GM19372 (cell line): Measurements from ENCODE around the gene TSSK2.
"Not testable (repeated sequence)": the region's sequence is repeated elsewhere in the genome, so short reads cannot be mapped to it uniquely, and the experiment has no call there.

Experiments used
- ATAC-seq: cut with Tn5 transposase; IDR thresholded peaks from one replicate; pipeline ENCODE4 v1.9.1; 2021; ENCODE audit warnings: mild to moderate bottlenecking, low read depth, moderate library complexity; ENCODE audit not compliant: unreplicated experiment

TSSK2 gene

DNA sequence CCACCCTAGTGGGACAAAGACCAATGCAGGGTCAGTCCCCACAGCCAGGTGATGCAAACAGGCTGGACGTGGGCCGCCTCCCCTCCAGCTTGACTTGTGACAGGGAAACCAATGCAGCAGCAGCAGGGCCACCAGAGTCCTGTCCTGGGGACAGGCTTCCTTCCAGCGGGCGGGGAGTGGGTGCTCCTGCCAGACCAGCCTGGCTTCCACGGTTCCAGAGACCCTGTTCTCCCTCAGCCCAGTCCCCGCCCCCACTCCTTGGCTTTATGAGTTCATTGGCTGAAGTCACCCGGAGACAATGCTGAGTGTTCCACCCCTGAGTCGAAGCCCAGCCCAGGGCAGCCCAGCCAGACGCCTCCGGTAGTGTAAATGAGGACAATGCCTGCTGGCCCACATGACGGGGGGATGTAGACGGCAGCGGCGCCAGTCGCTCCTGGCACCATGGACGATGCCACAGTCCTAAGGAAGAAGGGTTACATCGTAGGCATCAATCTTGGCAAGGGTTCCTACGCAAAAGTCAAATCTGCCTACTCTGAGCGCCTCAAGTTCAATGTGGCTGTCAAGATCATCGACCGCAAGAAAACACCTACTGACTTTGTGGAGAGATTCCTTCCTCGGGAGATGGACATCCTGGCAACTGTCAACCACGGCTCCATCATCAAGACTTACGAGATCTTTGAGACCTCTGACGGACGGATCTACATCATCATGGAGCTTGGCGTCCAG, at the start of gene TSSK2:
TSSK2 (plus strand) TSS at position 350 of the 726 bp plus-strand sequence; CDS start at position 442, 92 bp downstream.
- no peak for ATAC-seq

DNA sequence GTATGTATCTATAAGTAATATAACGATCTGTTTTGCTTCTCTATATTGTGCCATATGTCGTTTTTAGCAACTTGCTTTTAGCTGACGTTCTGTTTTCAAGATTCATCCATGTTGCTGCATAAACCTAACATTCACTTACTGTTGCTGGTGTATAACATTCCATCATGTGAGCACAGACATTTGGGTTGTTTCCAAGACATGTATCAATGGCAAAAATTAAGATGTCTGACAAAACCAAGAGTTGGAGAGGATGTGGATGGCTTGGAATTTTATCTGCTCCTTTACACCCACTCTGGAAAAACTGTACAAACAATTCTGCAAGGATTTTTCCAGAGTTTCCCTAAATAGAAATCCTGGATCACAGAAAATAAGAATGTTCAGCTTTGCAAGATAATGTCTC, 49.8 kb upstream of the TSSK2 start:
- ATAC-seq: no peak

DNA sequence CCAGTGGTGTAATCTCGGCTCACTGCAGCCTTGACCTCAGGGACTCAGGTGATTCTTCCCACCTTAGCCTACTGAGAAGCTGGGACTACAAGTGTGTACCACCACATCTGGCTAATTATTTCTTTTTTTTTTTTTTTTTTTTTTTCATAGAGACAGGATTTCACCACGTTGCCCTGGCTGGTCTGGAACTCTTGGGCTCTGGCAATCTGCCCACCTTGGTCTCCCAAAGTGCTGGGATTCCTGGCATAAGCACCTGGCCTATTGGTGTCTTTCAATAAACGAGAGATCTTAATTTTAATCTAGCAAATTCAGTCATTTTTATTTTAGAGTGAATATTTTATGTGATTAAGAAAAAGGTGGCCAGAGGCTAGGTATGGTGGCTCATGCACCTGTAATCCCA, 49.0 kb upstream of the TSSK2 start:
- no peak for ATAC-seq

DNA sequence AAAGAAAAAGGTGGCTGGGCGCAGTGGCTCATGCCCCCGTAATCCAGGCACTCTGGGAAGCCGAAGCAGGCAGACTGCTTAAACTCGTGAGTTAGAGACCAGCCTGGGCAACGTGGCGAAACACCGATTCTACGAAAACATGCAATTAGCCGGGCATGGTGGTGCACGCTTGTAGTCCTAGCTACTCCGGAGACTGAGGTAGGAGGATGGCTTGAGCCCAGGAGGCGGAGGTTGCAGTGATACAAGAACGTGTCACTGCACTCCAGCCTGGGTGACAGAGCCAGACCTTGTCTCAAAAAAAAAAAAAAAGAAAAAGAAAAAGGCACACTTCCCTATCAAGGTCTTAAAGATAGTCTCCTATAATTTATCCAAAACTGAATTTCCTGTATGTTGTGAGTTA, 48.3 kb upstream of the TSSK2 start:
- ATAC-seq: no peak

DNA sequence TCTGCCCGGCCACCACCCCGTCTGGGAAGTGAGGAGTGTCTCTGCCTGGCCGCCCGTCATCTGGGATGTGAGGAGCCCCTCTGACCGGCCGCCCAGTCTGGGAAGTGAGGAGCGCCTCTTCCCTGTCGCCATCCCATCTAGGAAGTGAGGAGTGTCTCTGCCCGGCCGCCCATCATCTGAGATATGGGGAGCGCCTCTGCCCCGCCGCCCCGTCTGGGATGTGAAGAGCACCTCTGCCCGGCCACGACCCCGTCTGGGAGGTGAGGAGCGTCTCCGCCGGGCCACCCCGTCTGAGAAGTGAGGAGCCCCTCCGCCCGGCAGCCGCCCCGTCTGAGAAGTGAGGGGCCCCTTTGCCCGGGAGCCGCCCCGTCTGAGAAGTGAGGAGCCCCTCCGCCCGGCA, 47.0 kb upstream of the TSSK2 start:
- not testable (repeated sequence) for ATAC-seq

DNA sequence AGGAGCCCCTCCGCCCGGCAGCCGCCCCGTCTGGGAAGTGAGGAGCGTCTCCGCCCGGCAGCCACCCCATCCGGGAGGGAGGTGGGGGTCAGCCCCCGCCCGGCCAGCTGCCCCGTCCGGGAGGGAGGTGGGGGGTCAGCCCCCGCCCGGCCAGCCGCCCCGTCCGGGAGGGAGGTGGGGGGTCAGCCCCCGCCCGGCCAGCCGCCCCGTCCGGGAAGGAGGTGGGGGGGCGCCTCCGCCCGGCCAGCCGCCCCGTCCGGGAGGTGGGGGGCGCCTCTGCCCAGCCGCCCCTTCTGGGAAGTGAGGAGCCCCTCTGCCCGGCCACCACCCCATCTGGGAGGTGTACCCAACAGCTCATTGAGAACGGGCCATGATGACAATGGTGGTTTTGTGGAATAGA, 46.5 kb upstream of the TSSK2 start:
- ATAC-seq: not testable (repeated sequence)

DNA sequence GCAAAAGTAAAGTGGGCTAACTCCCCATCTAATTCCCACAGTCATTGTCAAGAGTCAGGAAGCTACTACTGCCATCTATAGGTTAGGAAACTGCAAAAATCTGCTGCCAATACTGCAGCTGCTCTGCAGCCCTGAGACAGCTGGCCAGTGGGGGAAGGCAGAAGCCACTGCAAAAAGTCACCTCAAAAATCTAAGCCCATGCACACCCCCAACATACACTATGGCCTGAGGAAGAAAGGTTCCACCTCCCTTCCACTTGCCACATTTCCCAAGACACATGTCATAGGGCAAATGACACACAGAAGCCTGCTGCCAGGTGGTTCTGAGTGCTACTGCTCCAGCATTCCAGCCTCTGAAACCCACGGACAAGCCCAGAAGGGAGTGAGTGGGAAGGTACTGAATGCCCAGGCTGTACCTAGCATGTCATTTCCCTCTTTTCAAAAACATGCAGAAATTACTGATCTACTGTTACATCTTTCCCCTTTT, 45.8 kb upstream of the TSSK2 start:
- ATAC-seq: no peak

DNA sequence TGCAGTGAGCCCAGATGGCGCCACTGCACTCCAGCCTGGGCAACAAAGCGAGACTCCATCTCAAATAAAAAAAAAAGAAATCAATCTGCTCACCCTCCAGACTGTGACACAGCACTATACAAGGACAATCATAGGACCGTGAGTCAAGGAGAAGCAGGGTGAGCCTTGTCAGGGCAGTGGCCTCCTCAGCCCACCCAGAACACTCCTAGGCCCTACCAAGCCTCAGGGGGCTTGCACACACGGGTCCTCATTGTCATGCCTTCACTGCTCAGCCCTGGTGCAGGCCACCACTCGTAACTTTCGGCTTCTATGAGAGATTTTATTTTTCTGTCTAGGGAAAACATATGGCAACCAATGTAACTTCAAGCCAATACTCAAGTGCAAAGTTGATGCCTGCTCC, 44.7 kb upstream of the TSSK2 start:
- no peak for ATAC-seq

DNA sequence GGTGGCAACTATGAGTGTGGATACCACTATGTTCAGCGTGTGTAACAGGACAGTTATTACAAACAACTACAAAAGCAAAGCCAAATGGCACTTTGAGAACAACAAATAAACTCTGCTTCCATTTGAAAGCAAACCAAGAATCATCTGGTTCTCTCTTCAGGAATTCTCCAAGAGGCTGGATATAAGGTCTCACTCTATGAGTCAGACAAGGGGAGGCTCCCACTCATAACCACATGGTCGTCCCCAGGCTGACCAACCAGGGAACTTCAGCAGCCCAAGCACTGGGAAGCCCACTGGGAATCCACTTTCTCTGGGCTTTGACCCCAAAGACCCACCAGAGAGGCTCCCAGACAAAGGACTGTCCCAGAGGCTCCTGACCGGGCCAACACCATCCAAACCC, 44.2 kb upstream of the TSSK2 start:
- no peak for ATAC-seq

DNA sequence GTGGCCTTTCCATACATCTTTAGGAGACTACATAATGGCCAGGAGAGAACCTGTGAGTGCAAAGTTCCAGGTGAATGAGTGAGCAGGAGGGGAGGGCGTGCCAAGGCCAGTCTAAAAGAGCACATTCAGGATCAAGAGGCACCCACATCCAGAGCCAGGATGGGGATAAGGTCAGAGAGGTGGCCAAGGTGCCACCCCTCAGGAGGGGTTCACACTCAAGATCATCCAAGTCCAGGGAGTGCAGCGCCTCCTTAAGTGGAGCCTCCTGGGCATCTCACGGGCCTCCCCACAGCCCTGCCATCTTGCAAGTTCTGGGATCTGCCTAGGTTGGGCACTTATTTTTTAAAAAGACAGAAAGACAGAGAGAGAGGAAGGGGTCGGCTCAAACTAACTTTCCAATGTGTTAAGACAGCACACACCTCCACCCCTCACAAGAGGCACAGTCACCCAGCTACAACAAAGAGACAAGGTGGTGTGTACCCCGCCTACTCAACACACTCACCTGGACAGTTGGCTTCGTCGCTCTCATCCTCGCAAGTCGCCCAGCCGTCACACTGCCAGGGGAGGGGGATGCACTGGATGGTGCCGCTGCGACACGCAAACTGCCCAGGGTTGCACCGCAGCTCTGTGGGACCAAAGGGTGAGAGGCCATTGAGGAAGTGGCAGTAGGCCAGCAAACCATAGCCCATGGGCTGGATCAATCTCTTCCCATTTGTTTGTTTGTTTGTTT, 42.1 kb upstream of the TSSK2 start:
- no peak for ATAC-seq

DNA sequence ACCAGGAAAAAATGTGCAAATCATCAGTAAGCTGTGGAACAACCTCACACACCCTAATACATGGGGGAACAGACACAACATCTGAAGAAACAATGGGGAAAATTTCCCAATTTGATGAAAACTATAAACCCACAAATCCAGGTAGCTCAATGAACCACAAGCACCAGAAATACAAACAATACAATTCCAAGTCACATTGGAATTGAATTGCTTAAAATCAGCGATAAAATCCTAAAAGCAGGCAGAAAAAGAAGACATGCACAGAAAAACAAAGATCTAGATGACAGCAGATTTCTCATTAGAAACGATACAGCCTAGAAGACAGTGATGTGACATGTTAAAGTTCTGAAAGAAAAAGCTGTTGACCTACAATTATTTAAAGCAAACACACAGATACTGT, 40.9 kb upstream of the TSSK2 start:
- no peak for ATAC-seq

DNA sequence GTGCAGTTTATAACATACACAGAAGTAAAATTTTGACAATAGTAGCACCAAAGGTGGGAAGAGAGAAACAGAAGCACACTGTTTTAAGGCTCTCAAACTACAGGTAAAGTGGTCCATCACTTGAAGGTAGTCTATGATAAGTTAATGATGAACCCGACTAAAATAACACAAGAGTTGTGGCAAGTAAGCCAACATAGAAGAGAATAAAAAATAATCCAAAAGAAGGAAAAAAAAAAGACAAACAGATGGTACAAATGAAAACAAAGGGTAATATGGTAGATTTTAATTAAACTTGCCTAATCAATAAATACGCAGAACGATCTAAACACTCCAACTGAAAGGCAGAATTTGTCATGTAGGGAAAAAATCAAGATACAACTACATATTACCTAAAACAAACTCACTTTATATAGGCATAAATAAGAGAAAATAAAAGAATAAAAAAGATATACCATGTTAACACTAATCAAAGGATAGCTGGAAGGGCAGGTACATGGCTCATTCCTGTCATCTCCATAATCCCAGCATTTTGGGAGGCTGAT, 40.5 kb upstream of the TSSK2 start:
- no peak for ATAC-seq

DNA sequence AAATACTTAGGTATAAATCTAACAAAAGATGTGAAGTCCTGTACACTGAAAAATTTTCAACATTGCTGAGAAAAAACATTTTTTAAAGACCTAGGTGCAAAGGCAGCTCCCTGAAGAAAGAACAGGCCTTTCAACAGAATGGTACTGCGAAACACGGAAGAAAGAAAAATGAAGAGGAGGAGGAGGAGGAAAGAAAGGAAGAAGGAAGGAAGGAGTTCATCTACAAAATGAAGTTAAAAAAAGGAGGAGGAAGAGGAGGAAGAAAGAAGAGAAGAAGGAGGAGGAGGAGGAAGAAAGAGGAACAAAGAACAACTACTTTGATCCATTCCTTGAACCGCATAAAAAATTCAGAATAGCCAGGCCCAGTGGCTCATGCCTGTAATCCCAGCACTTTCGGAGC, 38.4 kb upstream of the TSSK2 start:
- ATAC-seq: no peak

DNA sequence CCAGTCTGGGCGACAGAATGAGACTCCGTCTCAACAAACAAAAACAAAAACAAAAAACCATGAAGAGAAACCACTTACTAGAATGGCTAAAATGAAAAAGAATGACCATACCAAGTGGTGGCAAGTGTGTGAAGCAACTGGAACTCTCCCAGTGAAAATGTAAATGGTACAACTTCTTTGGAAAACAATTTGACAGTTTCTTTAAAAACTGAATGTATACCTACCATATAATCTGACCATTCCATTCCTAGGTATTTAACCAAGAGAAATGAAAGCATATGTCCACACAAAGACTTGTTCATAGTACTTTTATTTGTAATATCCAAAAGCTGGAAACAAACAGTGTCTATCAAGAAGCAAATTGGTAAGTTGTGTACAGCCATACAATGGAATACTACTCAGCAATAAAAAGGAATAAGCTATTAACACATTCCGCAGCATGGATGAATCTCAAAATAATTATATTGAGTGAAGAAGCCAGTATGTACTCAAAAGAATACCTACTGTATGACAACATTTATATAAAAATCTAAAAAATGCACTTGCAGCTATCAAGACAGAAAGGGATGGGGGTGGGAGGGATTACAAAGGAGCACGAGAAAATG, 36.6 kb upstream of the TSSK2 start:
- no peak for ATAC-seq

DNA sequence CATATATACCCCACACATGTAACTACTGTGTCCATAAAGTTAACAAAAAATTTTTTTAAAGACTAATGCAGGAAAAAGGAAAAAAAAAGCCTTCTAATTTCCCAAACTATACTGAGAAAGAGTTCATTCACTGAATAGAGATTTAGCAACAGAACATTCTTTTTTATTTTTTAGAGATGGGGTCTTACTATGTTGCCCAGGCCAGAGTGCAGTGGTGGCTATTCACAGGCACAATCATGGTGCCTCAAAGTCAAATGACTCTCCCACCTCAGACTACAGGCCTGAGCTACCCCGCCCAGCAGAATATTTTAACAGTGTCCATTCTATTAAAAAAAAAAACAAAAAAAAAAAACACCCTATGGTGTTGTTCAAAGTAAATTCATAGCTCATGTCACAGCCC, 34.6 kb upstream of the TSSK2 start:
- ATAC-seq: no peak

DNA sequence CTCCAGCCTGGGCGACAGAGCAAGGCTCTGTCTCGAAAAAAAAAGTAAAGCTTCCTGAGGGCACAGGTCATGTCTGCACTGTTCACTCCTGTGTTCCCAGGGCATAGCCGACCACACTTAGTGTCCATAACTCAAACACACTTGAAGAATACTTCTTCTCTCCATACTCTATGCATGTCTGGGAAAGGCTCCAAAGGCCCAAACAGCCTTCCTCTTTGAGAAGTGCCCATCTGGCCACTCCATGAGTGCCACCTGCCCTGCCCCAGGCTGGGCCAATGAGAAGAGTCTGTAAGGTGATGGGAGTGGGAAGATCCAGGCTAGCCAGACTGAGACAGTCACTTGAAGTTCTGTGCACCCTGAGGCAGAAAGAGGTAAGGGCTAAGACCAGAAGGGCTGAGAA, 33.6 kb upstream of the TSSK2 start:
- ATAC-seq: no peak

DNA sequence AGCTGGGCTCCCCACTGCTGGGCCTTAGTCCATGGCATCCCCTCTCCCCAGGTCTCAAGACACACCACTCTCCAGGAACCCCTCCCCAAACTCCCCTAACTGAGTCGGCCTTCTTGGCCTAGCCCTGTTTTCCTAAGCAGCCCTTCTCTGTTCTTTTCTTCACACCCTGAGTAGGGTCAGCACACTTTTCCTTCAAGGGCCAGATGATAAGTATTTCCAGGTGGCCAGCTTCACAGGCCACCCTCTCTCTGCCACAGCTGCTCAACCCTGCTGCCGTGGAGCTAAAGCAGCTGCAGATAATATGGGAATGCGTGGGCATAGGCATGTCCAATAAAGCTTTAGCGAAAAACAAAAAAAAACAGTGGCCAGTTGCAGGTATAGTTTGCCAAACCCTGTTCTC, 33.0 kb upstream of the TSSK2 start:
- ATAC-seq: no peak

DNA sequence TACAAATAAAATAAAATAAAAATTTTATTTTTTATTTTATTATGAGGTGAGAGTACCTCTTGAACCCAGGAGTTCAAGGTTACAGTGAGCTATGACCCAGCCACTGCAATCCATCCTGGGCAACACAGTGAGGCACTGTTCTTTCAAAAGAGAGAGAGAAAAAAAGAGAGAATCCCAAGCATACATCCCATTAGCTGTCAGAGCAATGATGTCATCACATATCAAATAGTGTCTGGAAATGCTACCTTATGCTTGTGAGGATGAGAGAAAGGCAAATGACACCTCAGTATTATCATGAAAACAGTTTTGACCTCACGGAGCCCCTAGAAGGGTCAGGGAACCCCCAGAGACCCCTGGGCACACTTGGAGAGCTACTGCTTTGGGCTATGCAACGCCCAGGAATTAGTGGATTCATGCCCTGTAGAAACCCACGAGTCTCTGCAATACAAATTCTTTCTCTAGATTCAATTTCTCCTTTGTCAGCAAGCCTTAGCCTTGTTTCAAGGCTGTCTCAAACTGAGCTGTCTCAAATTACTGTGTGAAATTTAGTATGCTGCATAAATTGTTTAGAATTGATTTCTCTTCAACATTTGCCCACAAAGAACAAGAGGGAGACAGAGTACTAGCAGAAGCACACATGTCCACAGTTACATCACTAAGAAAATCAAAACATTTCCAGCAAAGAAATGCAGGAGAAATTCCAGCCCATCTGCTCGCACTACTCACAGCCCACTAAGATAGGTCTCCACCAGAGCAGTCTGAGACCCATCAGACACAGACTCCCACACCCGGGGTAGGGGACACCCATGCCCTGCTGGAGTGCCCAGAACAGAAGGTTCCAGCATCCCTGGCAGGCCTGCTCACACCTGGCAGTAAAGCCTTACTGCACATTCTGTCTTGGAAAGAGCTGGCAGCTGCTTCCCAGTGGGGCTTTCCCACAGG, 27.0 kb upstream of the TSSK2 start:
- no peak for ATAC-seq

DNA sequence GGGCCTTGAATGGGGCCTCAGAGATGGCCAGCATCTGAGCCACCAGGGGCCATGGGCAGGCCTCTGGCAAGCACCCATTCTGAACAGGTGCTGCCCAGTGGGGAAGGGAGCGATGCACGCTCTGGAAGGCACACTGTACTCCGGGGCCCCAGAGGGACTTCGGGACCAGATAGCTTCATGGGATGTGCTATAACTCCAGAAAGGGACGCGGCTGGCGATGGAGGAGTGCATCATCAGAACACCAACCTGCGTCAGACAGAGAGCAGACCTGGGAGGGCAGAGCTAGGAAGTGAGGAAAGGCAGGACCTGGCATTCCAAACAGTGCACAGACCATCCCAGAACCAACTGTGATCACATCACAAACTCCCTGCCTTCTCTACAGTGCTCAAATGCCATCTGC, 25.7 kb upstream of the TSSK2 start:
- ATAC-seq: no peak
